HG03342 (cell line): ENCODE measurements around the gene RNU2-63P.
"Not testable (repeated sequence)": the region's sequence is repeated elsewhere in the genome, so short reads cannot be mapped to it uniquely, and the experiment has no call there.

Experiments used
- ATAC-seq: cut with Tn5 transposase; IDR thresholded peaks from one replicate; pipeline ENCODE4 v1.9.1; 2021; ENCODE audit warnings: mild to moderate bottlenecking, moderate library complexity; ENCODE audit not compliant: unreplicated experiment

The RNU2-63P gene

DNA sequence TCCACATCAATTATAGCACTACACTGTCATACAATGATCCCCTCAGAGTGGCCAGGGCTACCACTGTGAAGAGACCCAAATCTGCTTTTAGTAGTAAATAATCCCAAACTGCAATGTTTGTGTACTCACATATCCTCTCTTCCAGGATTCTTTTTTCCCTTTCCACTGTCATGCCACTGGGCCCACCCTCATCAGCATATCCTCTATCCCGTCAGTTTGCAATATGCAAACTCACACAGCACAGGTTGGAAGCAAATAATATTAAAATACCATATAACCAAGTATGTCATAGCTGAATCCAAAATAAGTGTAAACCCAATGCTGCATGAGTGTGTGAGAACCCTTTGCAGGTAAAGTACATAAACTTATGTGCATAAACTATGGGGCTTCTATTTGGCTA is 28.9 kb downstream of the RNU2-63P start:
- ATAC-seq, result not testable (repeated sequence)

GRCh38 chr2:87985902-87986301 is 30.4 kb downstream of the RNU2-63P start:
- ATAC-seq, result not testable (repeated sequence)

- ATAC-seq, result not testable (repeated sequence)
Observed at GRCh38 chr2:87981182-87981581, 35.2 kb downstream of the RNU2-63P start.

DNA sequence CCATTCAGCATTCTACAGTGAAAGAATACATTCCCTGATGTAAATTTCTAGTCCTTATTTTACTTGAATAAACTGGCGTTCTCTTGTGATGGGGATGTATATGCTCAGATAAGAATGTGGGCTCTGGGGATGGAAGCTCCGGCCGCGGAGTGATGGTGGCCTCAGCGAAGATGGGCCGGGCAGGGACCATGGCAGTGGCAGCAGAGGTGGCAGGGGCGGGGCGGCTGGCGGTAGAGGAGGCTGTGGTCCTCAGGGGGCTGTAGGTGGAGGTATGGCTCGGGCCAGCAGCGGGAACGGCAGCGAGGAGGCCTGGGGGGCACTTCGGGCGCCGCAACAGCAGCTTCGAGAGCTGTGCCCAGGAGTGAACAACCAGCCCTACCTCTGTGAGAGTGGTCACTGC is 44.0 kb downstream of the RNU2-63P start:
- not testable (repeated sequence) for ATAC-seq
